ENCODE data around the gene GRHL1.

DNA sequence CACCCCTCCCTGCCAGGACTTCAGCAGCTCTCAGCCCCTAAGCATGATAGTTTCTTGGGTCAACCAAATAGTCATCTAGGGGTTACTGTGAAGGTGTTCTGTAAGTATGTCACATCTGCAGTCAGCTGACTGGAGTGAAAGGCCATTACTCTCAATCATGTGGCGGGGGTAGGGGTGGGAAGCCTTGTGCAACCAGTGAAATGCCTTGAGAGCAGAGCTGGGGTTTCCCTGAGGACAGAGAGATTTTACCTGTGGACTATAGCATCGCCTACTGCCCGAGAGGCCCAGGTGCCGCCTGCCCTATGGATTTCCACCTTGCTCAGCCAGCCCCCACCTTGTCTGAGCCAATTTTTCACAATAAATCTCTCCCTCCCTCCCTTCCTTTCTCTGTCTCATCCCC is 71.0 kb downstream of the GRHL1 start:
- TF ChIP-seq POLR2A (IDR thresholded peaks at IDR 0.05; ENCODE audit: low read depth, low read length) (no peak), MXI1 (IDR thresholded peaks at IDR 0.05; ENCODE audit: borderline replicate concordance, low read depth, low read length) (no peak), RFX5 (IDR thresholded peaks at IDR 0.05; ENCODE audit: low read depth, low read length) (no peak), RAD21 (IDR thresholded peaks at IDR 0.05; ENCODE audit: low read length) (no peak)
- TF ChIP-seq, protein P1, sequence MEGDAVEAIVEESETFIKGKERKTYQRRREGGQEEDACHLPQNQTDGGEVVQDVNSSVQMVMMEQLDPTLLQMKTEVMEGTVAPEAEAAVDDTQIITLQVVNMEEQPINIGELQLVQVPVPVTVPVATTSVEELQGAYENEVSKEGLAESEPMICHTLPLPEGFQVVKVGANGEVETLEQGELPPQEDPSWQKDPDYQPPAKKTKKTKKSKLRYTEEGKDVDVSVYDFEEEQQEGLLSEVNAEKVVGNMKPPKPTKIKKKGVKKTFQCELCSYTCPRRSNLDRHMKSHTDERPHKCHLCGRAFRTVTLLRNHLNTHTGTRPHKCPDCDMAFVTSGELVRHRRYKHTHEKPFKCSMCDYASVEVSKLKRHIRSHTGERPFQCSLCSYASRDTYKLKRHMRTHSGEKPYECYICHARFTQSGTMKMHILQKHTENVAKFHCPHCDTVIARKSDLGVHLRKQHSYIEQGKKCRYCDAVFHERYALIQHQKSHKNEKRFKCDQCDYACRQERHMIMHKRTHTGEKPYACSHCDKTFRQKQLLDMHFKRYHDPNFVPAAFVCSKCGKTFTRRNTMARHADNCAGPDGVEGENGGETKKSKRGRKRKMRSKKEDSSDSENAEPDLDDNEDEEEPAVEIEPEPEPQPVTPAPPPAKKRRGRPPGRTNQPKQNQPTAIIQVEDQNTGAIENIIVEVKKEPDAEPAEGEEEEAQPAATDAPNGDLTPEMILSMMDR (conservative IDR thresholded peaks at IDR 0.05; ENCODE audit: low read depth, low read length), result no peak
- TF ChIP-seq, protein P2, sequence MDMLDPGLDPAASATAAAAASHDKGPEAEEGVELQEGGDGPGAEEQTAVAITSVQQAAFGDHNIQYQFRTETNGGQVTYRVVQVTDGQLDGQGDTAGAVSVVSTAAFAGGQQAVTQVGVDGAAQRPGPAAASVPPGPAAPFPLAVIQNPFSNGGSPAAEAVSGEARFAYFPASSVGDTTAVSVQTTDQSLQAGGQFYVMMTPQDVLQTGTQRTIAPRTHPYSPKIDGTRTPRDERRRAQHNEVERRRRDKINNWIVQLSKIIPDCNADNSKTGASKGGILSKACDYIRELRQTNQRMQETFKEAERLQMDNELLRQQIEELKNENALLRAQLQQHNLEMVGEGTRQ (IDR thresholded peaks at IDR 0.05; ENCODE audit: low read depth, low read length), result no peak

All from IMR-90 (cell line).